ENCODE results near the gene SUSD4. TPM values are rescaled to one million over a fixed set of nuclear protein-coding genes. Genes with fewer than 3 reads are reported as not detected.

The SUSD4 gene
- total RNA-seq (2012; rRNA removed) (1.1 and 2.7 TPM in 2 replicates), polyA plus RNA-seq (2012; rRNA removed) (1.7 and 1.8 TPM in 2 replicates), Bru-seq, nascent RNA (percentile 8 among the genes with signal in this experiment), BruChase-seq, experiment 1, labeled RNA remaining after a 6-hour chase (percentile 12 among the genes with signal in this experiment), BruChase-seq, experiment 2, labeled RNA remaining after a 2-hour chase (percentile 9 among the genes with signal in this experiment)
- polyA plus RNA-seq (2012; cell fraction: cytosol; rRNA removed): 0.58 and 1.4 TPM in 2 replicates
- 1.2 and 2.2 TPM in 2 replicates for polyA plus RNA-seq (2012; cell fraction: nucleus; rRNA removed; ENCODE audit: low replicate concordance)
- long read RNA-seq: 0 reads

GRCh38 chr1:223363856-223364684, at the start of gene SUSD4:
Gene SUSD4 (minus strand): TSS chr1:223364176. CDS start chr1:223363425, 751 bp downstream.
- ATAC-seq (ENCODE audit: low read depth) (peak; percentile 72), DNase-seq (no peak)
- Histone ChIP-seq H4K20me1 (ENCODE audit: insufficient read depth, low read length) (no peaks in the 10 kb centered on the region), H3K4me2 (ENCODE audit: low read depth, low read length) (peak within 1 kb of the TSS; percentile 77), H2BK15ac (ENCODE audit: low read depth, low read length) (no peak within 1 kb of the TSS), H3K27ac (ENCODE audit: insufficient read depth, low read length) (no peak within 1 kb of the TSS), H3K9me1 (ENCODE audit: insufficient read depth, low read length) (no peaks in the 10 kb centered on the region), H3K18ac (ENCODE audit: low read depth, low read length) (no peak within 1 kb of the TSS), H2BK120ac (ENCODE audit: low read depth, low read length) (no peak within 1 kb of the TSS), H3K4me3 (ENCODE audit: insufficient read depth, low read depth, low read length) (peak within 1 kb of the TSS; percentile 35; the same call in 1 of the 2 replicates), H3K14ac (replicated peaks; ENCODE audit: low read depth, low read length) (no peak within 1 kb of the TSS), H2AFZ (replicated peaks; ENCODE audit: low read length, poor library complexity) (peak within 1 kb of the TSS; percentile 56), H3K4ac (ENCODE audit: low read depth, low read length) (no peak within 1 kb of the TSS), H3K9me3 (ENCODE audit: control insufficient read depth, insufficient read depth, low read length) (0 out of 2 replicates have a peak, but pooled peaks cover 2% of the 10 kb centered on the region), H3K23ac (ENCODE audit: low read depth, low read length) (no peak within 1 kb of the TSS), H3K79me1 (ENCODE audit: low read depth in 1 of 2, low read length in 2 of 2) (no peaks in the 10 kb centered on the region), H3K9ac (ENCODE audit: low read depth, low read length) (no peak within 1 kb of the TSS), H3K4me1 (ENCODE audit: control insufficient read depth, insufficient read depth, low read length) (peaks cover 3% of the 10 kb centered on the region; the same call in 1 of the 2 replicates), H2AK9ac (replicated peaks; ENCODE audit: low read depth, low read length, poor library complexity) (peak within 1 kb of the TSS; percentile 16), H2BK5ac (ENCODE audit: low read depth, low read length, poor library complexity, severe bottlenecking) (no peak within 1 kb of the TSS), H2BK20ac (ENCODE audit: low read depth, low read length) (no peak within 1 kb of the TSS), H3K56ac (ENCODE audit: extremely low read depth, insufficient read depth, low read length) (no peak within 1 kb of the TSS), H4K91ac (ENCODE audit: insufficient read depth, low read depth, low read length) (no peak within 1 kb of the TSS), H4K5ac (ENCODE audit: low read depth, low read length) (no peak within 1 kb of the TSS), H3K36me3 (ENCODE audit: control insufficient read depth, insufficient read depth, low read length) (no peaks in the 10 kb centered on the region), H2AK5ac (ENCODE audit: low read depth, low read length) (no peak within 1 kb of the TSS), H3K27me3 (ENCODE audit: control insufficient read depth, insufficient read depth, low read length) (peaks cover 55% of the 10 kb centered on the region), H4K8ac (ENCODE audit: low read depth in 2 of 2, low read length in 2 of 2) (no peak within 1 kb of the TSS)
- 3% methylated on average over 11 of the region's 111 CpGs; no CpG with 5 or more reads in 1 of the 2 experiments for WGBS, 2 experiments (ENCODE audit: extremely low coverage in 2 of 2, insufficient read length in 1 of 2)
- BruUV-seq (replicated peaks): no TSS peak
- in situ Hi-C loops (cut with MboI; ENCODE audit: low sequenced_read_pairs): no loop called here
- ChIA-PET CTCF (interaction anchor here (0.8 to 1.2 kb wide), 2 partner anchors 15 to 230 kb away, joined by 5 to 6 read pairs; no protein-coding TSS in a partner anchor), POLR2A (ENCODE audit: unreplicated experiment) (no interaction called here)
- intact Hi-C loops (cut with micrococcal nuclease): no loop called here
- dilution Hi-C loops (cut with HindIII; ENCODE audit: low sequenced_read_pairs, unreplicated experiment): no loop called here
- TF ChIP-seq POLR2A (IDR thresholded peaks at IDR 0.05; ENCODE audit: low read depth, low read length) (no peak), ELK1 (IDR thresholded peaks at IDR 0.05; ENCODE audit: borderline replicate concordance, low read depth, low read length) (no peak), RFX5 (IDR thresholded peaks at IDR 0.05; ENCODE audit: low read depth, low read length) (no peak), RAD21 (IDR thresholded peaks at IDR 0.05; ENCODE audit: low read length) (no peak), BHLHE40 (IDR thresholded peaks at IDR 0.05; ENCODE audit: low read depth, low read length) (no peak), CHD1 (IDR thresholded peaks at IDR 0.05; ENCODE audit: low read depth, low read length) (no peak), USF2 (IDR thresholded peaks at IDR 0.05; ENCODE audit: low read depth, low read length) (no peak), CEBPB (IDR thresholded peaks at IDR 0.05; ENCODE audit: low read depth, low read length) (no peak), RCOR1 (IDR thresholded peaks at IDR 0.05; ENCODE audit: insufficient replicate concordance, low read length) (no peak), FOS (IDR thresholded peaks at IDR 0.05; ENCODE audit: low read depth, low read length) (no peak), NFE2L2 (IDR thresholded peaks at IDR 0.05; ENCODE audit: low read depth, low read length) (no peak), MXI1 (IDR thresholded peaks at IDR 0.05; ENCODE audit: borderline replicate concordance, low read depth, low read length) (no peak), SMC3 (IDR thresholded peaks at IDR 0.05; ENCODE audit: low read depth, low read length) (no peak)
